ENCODE results near the gene ADGRV1. TPM values are rescaled to one million over a fixed set of nuclear protein-coding genes. Genes with fewer than 3 reads are reported as not detected.

The ADGRV1 gene
- total RNA-seq, 4 donors from 2014 or later: 0.08 to 0.87 (median 0.41) TPM

- H3K4me3 ChIP-seq: no peak overlapping the region
- H3K27ac ChIP-seq: no peak overlapping the region
- H3K27me3 ChIP-seq: no peaks in the 10 kb centered on the region
- no peak for ATAC-seq
- no peaks in the 10 kb centered on the region for H3K9me3 ChIP-seq
- H3K4me1 ChIP-seq: peaks cover 0 to 16% (median 0%) of the 10 kb centered on the region in 3 donors
- 62 to 67% methylated on average over 1 to 2 of the region's 2 CpGs for WGBS, 2 donors (ENCODE audit: low coverage in 1 of 2)
- no peaks in the 10 kb centered on the region for H3K36me3 ChIP-seq
- no peak for TF ChIP-seq POLR2AphosphoS5 (IDR thresholded peaks at IDR 0.05)
- no peak for TF ChIP-seq POLR2A (IDR thresholded peaks at IDR 0.05)
- no peak for TF ChIP-seq CTCF (IDR thresholded peaks at IDR 0.05)
- no peak for TF ChIP-seq EP300 (IDR thresholded peaks at IDR 0.05)
These were observed 612.7 kb downstream of the ADGRV1 start for GRCh38 chr5:91171322-91171721.

- no peak for ATAC-seq
- TF ChIP-seq EP300 (IDR thresholded peaks at IDR 0.05) (no peak), POLR2A (IDR thresholded peaks at IDR 0.05) (no peak), POLR2AphosphoS5 (IDR thresholded peaks at IDR 0.05) (no peak), CTCF (IDR thresholded peaks at IDR 0.05) (no peak)
- peak overlapping the region in 3 of 4 donors; percentile 2 to 59 (median 22) for H3K27ac ChIP-seq
These were observed 615.8 kb downstream of the ADGRV1 start for GRCh38 chr5:91174396-91174795.

GRCh38 chr5:91175708-91176107, 617.1 kb downstream of the ADGRV1 start:
- no peaks in the 10 kb centered on the region for H3K27me3 ChIP-seq
- H3K9me3 ChIP-seq: no peaks in the 10 kb centered on the region
- H3K27ac ChIP-seq: peak overlapping the region in 1 of 4 donors; percentile 32
- peaks cover 0 to 35% (median 3%) of the 10 kb centered on the region in 3 donors for H3K4me1 ChIP-seq
- no peak for ATAC-seq
- 50 to 60% methylated on average over 2 to 3 of the region's 3 CpGs for WGBS, 2 donors (ENCODE audit: low coverage in 1 of 2)
- H3K4me3 ChIP-seq: no peak overlapping the region
- H3K36me3 ChIP-seq: no peaks in the 10 kb centered on the region
- TF ChIP-seq POLR2A (IDR thresholded peaks at IDR 0.05) (no peak), CTCF (IDR thresholded peaks at IDR 0.05) (no peak), EP300 (IDR thresholded peaks at IDR 0.05) (no peak), POLR2AphosphoS5 (IDR thresholded peaks at IDR 0.05) (no peak)

More at GRCh38 chr5:91174396-91174795, 615.8 kb downstream of the ADGRV1 start:
- Histone ChIP-seq H3K9me3 (no peaks in the 10 kb centered on the region), H3K4me3 (no peak overlapping the region), H3K27me3 (no peaks in the 10 kb centered on the region), H3K4me1 (peaks cover 0 to 30% (median under 1%) of the 10 kb centered on the region in 3 donors), H3K36me3 (no peaks in the 10 kb centered on the region)

GRCh38 chr5:91176288-91177016, 617.9 kb downstream of the ADGRV1 start:
- H3K4me3 ChIP-seq: no peak overlapping the region
- no peaks in the 10 kb centered on the region for H3K36me3 ChIP-seq
- no peak overlapping the region for H3K27ac ChIP-seq
- 48 to 51% methylated on average over 6 of the region's 6 CpGs for WGBS, 2 donors (ENCODE audit: low coverage in 1 of 2)
- TF ChIP-seq CTCF (IDR thresholded peaks at IDR 0.05): no peak
- no peak for ATAC-seq
- peaks cover 0 to 36% (median 3%) of the 10 kb centered on the region in 3 donors for H3K4me1 ChIP-seq
- no peaks in the 10 kb centered on the region for H3K27me3 ChIP-seq
- H3K9me3 ChIP-seq: no peaks in the 10 kb centered on the region

GRCh38 chr5:91177085-91177484, 618.5 kb downstream of the ADGRV1 start:
- Histone ChIP-seq H3K4me3 (no peak overlapping the region), H3K4me1 (peaks cover 0 to 36% (median 3%) of the 10 kb centered on the region in 3 donors), H3K9me3 (no peaks in the 10 kb centered on the region), H3K27me3 (no peaks in the 10 kb centered on the region), H3K27ac (peak overlapping the region in 1 of 4 donors; percentile 64), H3K36me3 (no peaks in the 10 kb centered on the region)
- 93 to 100% methylated on average over 3 to 5 of the region's 5 CpGs for WGBS, 2 donors (ENCODE audit: low coverage in 1 of 2)
- ATAC-seq: no peak
- TF ChIP-seq CTCF (IDR thresholded peaks at IDR 0.05) (no peak), POLR2A (IDR thresholded peaks at IDR 0.05) (no peak), EP300 (IDR thresholded peaks at IDR 0.05) (no peak), POLR2AphosphoS5 (IDR thresholded peaks at IDR 0.05) (no peak)
